Erythroblast (primary cell): Measurements from ENCODE around the gene GLI1.
"Not testable (repeated sequence)": the region's sequence is repeated elsewhere in the genome, so short reads cannot be mapped to it uniquely, and the experiment has no call there.

ENCODE experiments used
- DNase-seq, 2 experiments: peaks; one replicate each; lab custom pipeline; 2025; lab: John Stamatoyannopoulos, UW
- GATA1 ChIP-seq: IDR thresholded peaks from 2 replicates; pipeline ENCODE4 v1.6.1; 2011; ENCODE audit warnings: low read depth, mild to moderate bottlenecking, control low read depth, low read length, moderate library complexity
- POLR2A ChIP-seq: IDR thresholded peaks from 2 replicates; pipeline ENCODE4 v1.6.1; 2011; ENCODE audit warnings: mild to moderate bottlenecking, low read length

The GLI1 gene

DNA sequence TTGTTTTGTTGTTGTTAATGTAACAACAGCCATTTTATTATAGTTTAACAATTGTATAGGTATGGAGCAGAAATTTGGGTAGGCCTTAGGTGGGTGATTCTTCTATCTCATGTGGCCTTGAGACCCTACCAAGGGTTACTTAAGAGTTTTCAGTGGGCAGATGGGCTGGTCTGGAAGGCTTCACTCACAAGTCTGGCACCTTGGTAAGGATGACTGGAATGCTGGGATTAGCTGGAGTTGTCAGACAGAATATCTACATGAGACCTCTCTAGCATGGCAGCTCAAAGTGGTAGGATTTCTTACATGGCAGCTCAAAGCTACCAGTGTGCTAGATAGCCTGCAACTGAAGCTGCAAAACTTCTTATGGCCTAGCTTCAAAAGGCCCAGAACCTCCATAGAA is 26.1 kb downstream of the GLI1 start:
- no peak for DNase-seq
- TF ChIP-seq POLR2A = no peak

DNA sequence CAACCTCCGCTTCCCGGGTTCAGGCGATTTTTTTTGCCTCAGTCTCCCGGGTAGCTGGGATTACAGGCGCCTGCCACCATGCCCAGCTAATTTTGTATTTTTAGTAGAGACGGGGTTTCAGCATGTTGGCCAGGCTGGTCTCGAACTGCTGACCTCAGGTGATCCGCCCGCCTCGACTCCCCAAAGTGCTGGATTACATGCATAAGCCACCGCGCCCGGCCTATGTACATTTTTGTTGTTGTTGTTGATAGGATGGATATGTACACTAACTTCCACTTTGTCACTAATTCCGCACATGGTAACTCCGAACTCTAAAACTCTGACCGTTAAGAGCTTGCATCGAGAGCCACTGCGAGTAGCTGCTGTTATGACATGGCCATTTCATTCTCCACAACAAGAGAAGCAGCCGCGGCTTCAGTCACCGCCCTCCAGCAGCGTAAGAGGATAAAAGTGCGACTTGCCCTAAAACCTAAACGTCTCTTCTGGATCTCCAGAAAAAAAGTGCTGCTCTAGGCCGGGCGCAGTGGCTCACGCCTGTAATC is 27.5 kb downstream of the GLI1 start:
- no peak for DNase-seq
- TF ChIP-seq POLR2A (no peak), GATA1 (no peak)

DNA sequence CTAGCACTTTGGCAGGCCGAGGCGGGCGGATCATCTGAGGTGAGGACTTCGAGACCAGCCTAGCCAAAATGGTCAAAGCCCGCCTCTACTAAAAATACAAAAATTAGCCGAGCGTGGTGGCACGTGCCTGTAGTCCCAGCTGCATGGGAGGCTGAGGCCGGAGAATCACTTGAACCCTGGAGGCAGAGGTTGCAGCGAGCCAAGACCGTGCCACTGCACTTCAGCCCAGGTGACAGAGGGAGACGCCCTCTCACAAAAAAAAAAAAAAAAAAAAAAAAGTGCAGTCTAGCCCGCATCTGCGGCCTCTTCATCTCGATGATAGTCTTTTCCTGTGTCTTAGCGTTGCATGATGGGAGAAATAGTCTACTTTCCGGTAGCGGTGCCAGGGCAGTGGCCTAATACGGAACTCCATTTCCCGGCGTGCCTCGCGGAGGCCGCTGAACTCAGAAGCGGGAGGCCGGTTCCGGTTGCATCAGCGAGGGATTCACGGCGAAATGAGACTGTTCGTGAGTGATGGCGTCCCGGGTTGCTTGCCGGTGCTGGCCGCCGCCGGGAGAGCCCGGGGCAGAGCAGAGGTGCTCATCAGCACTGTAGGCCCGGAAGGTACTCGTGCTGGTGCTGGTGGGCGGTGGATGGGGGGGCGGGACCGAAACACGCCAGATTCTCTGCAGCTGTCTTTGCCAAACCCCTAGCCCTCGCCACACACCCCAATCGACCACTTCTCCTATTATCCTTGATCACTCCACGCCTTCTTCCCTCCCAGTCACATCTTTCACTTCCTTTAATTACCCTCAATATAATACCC is 28.2 kb downstream of the GLI1 start, which contains the start of gene MARS1:
Gene MARS1, plus strand, starts transcription at position 472 of the 805 bp plus-strand sequence. Its CDS starts 23 bp downstream, at position 495.
- TF ChIP-seq GATA1 (no peak), POLR2A (peak; percentile 93)
- peak; percentile 96 to 97 for DNase-seq

DNA sequence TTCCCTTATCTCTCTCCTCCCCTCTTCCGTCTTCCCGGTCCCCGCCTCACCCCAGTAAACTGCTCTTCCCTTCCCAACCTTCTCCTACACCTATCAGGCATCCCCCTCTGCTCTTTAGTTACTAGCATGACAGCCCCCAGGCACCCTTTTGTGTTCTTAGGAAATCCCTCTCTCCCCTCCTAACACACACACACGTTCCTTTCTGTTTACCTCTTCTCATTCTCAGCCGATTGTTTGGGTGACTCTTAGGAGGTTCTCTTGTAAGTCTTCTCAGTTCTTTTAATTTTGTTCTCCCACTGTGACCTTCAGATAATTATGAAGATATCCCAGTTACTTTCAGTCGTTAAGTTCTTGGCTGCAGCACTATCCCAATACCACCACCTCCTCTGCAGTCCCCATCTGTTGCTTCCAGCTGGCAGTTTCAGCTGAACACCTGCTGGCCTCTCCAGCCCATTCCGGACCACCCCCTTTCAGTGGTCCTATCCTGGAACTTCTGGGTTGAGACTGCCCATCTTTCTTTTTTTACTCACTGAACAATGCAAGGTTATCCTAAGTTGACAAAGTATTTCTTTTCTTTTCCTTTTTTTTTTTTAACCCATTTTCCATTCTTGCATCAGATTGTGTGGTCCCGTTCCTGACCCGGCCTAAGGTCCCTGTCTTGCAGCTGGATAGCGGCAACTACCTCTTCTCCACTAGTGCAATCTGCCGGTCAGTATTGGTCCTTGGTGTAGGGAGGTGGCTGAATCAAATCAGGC is 29.0 kb downstream of the GLI1 start:
- peak; percentile 70 to 72 for DNase-seq
- TF ChIP-seq GATA1 = no peak

DNA sequence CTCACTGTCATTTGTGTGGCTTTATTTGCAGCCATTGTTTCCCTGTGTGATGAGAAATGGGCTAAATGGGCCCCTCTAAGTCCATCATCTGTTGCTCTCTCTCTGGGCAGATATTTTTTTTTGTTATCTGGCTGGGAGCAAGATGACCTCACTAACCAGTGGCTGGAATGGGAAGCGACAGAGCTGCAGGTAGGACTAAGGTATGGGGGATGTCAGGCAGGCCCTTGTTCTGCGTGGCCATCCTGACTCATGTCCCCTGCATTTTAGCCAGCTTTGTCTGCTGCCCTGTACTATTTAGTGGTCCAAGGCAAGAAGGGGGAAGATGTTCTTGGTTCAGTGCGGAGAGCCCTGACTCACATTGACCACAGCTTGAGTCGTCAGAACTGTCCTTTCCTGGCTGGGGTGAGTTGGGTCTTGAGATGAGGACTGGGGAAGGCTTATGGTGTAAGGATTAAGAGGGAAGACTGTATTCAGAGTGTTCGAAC is 29.6 kb downstream of the GLI1 start:
- TF ChIP-seq GATA1 = no peak
- TF ChIP-seq POLR2A = no peak
- DNase-seq = no peak

DNA sequence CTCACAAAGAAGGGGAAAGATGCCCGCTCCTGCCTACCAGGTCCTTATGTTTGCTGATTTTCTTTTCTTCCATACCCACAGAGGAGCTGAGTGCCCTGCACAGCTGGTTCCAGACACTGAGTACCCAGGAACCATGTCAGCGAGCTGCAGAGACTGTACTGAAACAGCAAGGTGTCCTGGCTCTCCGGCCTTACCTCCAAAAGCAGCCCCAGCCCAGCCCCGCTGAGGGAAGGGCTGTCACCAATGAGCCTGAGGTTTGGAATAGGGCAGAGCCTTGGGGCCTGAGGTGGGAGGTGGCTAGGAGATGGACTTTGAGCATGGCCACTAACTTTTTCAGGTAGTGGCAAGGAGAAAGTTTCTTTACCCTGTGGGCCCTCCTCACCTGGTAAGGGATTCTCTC is 30.5 kb downstream of the GLI1 start:
- TF ChIP-seq GATA1 = no peak
- no peak for TF ChIP-seq POLR2A
- DNase-seq = no peak

DNA sequence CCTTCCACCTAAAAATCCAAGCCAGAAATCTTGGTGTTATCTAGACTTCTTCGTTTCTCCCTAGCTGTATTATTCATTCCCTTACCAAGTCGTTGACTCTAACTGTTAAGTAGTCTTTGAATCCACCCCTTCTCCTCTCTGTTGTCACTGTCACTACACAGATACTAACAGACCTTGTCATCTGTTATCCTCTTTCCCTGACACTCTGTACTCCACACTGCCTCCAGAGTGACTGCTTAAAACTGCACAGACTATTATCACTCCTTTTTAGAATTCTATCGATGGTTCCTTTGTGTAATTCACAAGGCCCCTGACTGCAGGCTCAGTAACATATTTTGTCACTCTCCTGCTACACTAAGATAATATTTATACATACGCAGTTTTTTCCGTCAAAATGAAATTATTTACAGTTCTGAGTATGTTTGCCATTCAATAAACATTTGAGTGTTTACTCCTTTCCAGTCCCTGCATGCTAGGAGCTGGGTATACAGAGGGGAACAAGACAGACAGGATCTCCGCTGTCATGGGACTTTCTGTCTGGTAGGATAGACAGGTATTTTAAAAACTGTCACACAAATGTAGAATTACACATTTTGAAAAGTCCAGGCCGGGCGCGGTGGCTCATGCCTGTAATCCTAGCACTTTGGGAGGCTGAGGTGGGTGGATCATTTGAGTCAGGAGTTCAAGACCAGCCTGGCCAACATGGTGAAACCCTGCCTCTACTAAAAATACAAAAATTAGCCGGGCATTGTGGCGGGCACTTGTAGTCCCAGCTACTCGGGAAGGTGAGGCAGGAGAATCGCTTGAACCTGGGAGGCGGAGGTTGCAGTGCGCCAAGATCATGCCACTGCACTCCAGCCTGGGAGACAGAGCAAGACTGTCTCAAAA is 32.1 kb downstream of the GLI1 start:
- TF ChIP-seq POLR2A (no peak), GATA1 (no peak)
- peak; percentile 58 to 68 for DNase-seq

DNA sequence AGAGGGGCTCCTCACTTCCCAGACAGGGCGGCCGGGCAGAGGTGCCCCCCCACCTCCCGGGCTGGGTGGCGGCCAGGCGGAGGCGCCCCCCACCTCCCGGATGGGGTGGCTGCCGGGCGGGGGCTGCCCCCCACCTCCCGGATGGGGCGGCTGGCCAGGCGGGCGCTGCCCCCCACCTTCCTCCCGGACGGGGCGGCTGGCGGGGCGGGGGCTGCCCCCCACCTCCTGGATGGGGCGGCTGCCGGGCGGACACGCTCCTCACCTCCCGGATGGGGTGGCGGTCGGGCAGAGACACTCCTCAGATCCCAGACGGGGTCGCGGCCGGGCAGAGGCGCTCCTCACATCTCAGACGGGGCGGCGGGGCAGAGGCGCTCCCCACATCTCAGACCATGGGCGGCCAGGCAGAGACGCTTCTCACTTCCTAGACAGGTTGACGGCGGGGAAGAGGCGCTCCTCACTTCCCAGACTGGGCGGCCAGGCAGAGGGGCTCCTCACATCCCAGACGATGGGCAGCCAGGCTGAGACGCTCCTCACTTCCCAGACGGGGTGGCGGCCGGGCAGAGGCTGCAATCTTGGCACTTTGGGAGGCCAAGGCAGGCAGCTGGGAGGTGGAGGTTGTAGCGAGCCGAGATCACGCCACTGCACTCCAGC is 35.6 kb downstream of the GLI1 start:
- not testable (repeated sequence) for DNase-seq

DNA sequence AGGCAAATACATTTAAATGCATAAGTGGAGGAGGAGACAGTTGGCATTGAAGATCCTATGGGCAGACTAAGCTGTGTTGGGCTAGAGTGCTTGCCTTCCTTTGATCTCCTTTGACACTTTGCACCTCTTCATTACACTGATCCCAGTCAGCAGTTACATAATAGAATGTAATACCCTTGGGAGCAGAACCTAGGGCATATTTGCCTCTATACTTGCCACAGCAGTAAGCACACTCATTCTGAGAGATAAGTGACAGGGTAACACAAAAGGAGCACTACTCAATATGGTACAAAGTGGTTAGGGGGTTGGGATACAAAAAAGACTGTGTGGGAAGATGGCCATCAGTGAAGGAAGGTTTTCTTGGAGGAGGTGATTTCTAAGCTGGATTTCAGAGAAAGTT is 37.2 kb downstream of the GLI1 start:
- DNase-seq = no peak
- TF ChIP-seq POLR2A = no peak
- no peak for TF ChIP-seq GATA1

DNA sequence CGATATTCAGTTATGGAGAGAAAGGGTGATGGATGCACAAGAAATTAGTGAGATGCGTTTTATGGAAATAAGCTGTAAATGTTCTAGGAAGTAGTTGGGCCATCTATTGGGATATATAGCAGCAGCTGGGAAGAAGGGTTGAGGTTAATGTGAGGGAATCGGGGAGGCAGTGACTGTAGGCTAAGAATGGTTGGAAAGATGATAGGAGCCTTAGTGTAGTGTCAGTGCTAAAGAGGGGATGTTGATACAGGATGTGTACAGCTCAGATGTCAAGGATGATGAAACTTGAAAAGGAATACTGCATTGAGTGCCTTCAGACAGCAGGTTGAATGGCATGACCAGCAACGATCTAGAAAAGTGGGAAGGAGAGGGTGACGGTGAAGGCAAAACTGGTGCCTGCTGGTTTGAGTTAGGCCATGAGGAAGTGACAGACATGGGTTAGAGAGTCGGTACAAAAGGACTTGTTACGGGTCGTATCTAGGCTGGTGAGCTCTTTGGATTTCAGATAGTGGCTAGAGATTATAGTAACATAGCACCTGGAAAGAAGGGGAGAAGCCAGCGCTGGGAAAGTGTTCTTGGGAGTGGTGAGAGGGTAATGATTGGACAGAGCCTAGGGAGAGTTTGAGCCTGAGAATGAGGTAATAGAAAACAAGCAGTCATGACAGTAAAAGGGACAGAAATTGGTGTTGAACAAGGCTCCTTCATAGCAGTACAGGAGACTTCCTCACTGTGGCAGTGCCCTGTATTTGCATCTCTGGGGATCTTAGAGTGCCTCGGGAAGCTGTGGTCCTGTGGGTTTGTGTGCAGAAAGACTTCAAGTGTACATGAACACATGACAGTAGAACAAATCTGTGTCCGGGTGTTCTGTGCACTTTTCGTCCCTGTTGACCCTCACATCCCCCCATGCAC is 37.9 kb downstream of the GLI1 start:
- DNase-seq = no peak
- TF ChIP-seq GATA1 (no peak), POLR2A (no peak)

DNA sequence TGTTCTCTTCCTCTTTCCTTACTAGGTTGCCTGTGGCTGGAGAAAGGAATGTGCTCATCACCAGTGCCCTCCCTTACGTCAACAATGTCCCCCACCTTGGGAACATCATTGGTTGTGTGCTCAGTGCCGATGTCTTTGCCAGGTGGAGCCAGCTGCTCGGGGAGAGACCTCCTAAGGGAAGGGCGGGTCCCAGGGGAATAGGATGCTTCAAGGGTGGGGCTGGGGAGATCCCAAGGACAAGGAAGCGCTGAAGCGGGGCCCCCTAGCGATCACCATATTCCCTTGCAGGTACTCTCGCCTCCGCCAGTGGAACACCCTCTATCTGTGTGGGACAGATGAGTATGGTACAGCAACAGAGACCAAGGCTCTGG is 38.5 kb downstream of the GLI1 start:
- no peak for DNase-seq

DNA sequence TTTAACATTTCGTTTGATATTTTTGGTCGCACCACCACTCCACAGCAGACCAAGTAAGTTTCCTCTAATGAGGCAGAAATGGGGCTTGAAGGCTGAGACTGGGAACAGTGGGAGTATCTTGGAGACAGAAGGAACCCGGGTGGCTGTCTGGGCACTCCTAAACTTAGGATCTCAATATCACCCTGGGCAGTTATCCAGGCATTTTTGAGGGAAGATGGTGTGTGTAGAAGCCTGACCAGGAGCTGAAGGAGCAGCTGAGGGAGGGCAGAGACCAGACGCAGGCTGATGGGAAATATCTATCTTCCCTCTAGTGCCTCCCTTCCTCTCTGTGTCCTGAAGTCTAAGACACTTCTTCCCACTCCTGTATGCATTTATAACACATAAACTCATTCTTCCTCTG is 39.0 kb downstream of the GLI1 start:
- DNase-seq = no peak
- TF ChIP-seq GATA1 = no peak
- TF ChIP-seq POLR2A = no peak

More for the DNA sequence above, 38.5 kb downstream of the GLI1 start:
- TF ChIP-seq POLR2A = no peak
- no peak for TF ChIP-seq GATA1
